ENCODE data around the gene DNAJC4.
A peak's percentile ranks its signal among the peaks of the same experiment; 100 is the strongest.

Gene DNAJC4

DNA sequence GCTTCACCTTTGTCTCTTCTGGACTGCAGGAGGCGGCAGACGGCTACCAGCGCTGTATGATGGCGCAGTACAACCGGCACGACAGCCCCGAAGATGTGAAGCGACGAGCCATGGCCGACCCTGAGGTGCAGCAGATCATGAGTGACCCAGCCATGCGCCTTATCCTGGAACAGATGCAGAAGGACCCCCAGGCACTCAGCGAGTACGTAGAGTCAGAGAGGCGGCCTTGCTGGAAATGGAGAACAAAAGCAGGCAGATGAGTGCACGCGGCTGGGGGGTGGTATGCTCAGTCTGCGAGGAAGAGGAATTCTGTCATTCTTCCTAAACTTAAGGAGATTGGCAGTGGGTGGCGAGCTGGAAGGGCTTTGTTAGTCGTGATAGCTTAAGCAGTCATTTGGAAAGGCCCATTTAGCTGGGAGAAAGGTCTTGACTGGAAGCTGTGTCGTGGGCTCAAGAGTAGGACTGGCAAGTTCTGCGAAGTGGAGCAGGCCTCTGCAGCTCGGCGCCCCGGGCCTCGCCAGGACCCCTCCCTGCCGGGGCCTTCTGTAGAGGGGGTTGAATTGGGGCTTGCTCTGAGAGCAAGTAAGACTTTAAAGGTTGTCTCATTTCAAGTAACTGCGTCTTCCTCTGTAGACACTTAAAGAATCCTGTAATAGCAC lies 26.8 kb upstream of the DNAJC4 start:
- H3K27me3 Mint-ChIP-seq (ENCODE audit: low read depth), result no peaks in the 10 kb centered on the region
- no peak overlapping the region for H3K27ac Mint-ChIP-seq
- peak overlapping the region; percentile 45 for H3K4me3 Mint-ChIP-seq
- H3K9me3 Mint-ChIP-seq, result no peaks in the 10 kb centered on the region
- H3K4me1 Mint-ChIP-seq (ENCODE audit: low read depth), result peaks cover 20% of the 10 kb centered on the region
- H3K36me3 Mint-ChIP-seq (ENCODE audit: low read depth), result peaks cover 71% of the 10 kb centered on the region
- no peak for DNase-seq (ENCODE audit: low spot score)

DNA sequence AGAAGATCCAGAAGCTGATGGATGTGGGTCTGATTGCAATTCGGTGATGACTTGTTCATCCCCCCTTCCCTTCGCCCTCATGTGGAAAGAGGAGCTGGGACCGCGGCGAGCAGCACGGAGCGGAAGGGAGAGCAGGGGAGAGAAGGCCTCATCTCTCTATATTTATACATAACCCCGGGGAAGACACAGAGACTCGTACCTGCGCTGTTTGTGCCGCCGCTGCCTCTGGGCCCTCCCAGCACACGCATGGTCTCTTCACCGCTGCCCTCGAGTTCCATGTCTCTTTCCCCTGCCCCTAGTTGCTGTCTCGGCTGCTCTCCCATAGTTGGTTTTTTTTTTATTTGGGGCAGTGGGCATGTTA lies 26.3 kb upstream of the DNAJC4 start:
- no peak for DNase-seq (ENCODE audit: low spot score)
- Mint-ChIP-seq H3K36me3 (ENCODE audit: low read depth) (peaks cover 72% of the 10 kb centered on the region), H3K4me3 (peak overlapping the region; percentile 45), H3K27ac (no peak overlapping the region), H3K27me3 (ENCODE audit: low read depth) (no peaks in the 10 kb centered on the region), H3K9me3 (no peaks in the 10 kb centered on the region), H3K4me1 (ENCODE audit: low read depth) (peaks cover 25% of the 10 kb centered on the region)

DNA sequence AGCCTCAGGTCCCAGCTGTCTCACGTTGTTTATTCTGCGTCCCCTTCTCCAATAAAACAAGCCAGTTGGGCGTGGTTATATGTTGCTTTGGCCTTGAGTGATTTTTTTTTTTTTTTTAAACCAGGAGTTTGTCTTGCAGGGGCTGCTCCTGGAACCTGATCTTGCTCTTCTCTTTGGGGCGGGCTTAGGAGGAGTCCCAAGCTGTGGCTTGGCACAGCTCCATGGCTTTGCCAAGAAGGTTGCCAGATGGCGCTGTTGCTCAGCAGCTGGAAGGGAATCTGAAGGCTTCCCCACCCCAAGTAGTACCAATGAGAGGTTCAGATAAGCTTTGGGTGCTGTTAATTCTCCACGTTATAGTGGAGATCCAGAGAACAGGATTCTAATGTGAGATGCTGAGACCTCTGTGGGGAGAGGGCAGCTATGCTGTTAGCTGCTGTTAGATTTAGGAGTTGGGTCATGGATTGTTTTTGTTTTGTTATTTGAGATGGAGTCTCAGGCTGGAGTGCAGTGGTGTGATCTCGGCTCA lies 25.8 kb upstream of the DNAJC4 start:
- Mint-ChIP-seq H3K27me3 (ENCODE audit: low read depth) (no peaks in the 10 kb centered on the region), H3K36me3 (ENCODE audit: low read depth) (peaks cover 74% of the 10 kb centered on the region), H3K4me3 (peak overlapping the region; percentile 55), H3K4me1 (ENCODE audit: low read depth) (peaks cover 25% of the 10 kb centered on the region), H3K27ac (peak overlapping the region; percentile 65), H3K9me3 (no peaks in the 10 kb centered on the region)
- DNase-seq (ENCODE audit: low spot score), result peak; percentile 64

GRCh38 chr11:64206457-64207255 lies 23.7 kb upstream of the DNAJC4 start, which contains the start of gene FERMT3:
Gene FERMT3, plus strand, starts transcription at chr11:64206721. Its CDS starts 644 bp downstream, at chr11:64207365.
- H3K36me3 Mint-ChIP-seq (ENCODE audit: low read depth), result peaks cover 59% of the 10 kb centered on the region
- H3K9me3 Mint-ChIP-seq, result no peaks in the 10 kb centered on the region
- peak; percentile 79 for DNase-seq (ENCODE audit: low spot score)
- peak within 1 kb of the TSS; percentile 91 for H3K27ac Mint-ChIP-seq
- H3K4me3 Mint-ChIP-seq, result peak within 1 kb of the TSS; percentile 89
- no peaks in the 10 kb centered on the region for H3K27me3 Mint-ChIP-seq (ENCODE audit: low read depth)
- peaks cover 25% of the 10 kb centered on the region for H3K4me1 Mint-ChIP-seq (ENCODE audit: low read depth)

DNA sequence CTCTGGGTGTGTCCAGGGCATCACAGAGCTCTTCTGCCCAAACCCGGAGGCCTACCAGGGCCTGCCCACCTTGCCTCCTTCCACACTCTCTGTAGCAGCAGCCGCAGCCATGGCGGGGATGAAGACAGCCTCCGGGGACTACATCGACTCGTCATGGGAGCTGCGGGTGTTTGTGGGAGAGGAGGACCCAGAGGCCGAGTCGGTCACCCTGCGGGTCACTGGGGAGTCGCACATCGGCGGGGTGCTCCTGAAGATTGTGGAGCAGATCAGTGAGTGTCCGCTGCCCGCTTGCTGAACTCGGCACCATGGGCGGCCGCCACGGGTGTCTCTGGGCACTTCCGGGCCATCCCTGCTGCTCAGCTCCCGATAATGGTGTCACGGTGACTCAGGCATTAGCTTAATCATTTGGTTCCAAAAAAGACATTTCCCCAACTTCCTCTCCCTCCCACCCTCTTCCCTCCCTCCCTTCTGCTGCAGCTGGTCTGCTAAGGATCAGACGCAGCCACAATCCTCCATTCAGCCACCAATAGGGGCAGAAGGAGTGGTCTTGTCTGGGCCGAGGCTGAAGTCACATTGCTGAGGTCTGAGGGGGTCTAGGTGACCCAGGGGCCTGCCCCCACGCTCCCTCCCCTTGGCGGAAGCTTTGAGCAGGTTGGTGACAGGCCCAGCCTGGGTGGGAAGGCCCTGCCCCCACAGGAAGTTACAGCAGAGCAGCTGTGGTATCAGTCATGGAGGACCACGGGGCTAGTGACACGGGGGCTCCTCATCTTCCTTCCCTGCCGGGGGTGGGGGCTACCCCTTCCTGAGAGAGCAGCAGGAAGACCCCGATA lies 22.9 kb upstream of the DNAJC4 start:
- Mint-ChIP-seq H3K27ac (peak overlapping the region; percentile 91), H3K4me3 (peak overlapping the region; percentile 89), H3K27me3 (ENCODE audit: low read depth) (no peaks in the 10 kb centered on the region), H3K36me3 (ENCODE audit: low read depth) (peaks cover 61% of the 10 kb centered on the region), H3K9me3 (no peaks in the 10 kb centered on the region), H3K4me1 (ENCODE audit: low read depth) (peaks cover 26% of the 10 kb centered on the region)
- DNase-seq (ENCODE audit: low spot score), result peak; percentile 83

GRCh38 chr11:64208086-64208795 lies 22.1 kb upstream of the DNAJC4 start:
- no peak for DNase-seq (ENCODE audit: low spot score)
- Mint-ChIP-seq H3K9me3 (no peaks in the 10 kb centered on the region), H3K27me3 (ENCODE audit: low read depth) (no peaks in the 10 kb centered on the region), H3K27ac (peak overlapping the region; percentile 91), H3K4me1 (ENCODE audit: low read depth) (peaks cover 27% of the 10 kb centered on the region), H3K4me3 (peak overlapping the region; percentile 89), H3K36me3 (ENCODE audit: low read depth) (peaks cover 55% of the 10 kb centered on the region)

DNA sequence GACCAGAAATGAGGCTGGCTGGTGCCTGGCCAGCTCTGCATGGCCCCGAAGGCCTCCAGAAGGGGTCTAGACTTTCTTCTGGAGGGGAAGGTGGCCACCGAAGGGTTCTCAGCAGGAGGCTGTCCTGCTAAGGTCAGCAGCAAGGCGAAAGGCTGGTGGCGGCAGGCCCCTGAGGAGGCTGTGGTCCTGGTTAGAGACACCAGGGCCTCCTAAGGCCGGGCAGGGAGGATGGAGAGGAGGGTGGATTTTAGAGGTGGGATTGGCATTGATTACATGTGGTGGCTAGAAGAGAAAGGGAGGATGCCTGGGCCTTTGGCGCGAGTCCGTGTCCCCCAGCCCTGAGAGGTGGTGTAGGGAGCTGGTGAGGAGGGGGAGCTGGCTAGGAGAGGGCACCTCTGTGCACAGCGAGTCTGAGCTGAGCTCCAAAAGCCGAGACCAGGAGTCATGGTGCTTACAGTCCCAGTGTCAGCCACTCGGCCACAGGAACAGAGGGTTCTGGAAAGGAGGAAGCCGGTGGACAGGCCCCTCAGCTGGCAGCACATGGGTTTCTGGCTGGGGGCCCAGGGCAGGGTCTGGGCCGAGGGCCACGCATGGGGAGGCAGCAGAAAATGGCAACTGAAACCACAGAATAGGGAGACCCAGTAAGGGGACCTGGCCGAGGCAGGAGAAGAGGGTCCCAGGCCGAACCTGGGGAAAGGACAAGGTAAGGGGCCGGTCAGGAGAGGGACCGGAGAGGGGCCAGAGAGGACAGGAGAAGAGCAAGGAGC lies 21.4 kb upstream of the DNAJC4 start:
- H3K36me3 Mint-ChIP-seq (ENCODE audit: low read depth), result peaks cover 52% of the 10 kb centered on the region

DNA sequence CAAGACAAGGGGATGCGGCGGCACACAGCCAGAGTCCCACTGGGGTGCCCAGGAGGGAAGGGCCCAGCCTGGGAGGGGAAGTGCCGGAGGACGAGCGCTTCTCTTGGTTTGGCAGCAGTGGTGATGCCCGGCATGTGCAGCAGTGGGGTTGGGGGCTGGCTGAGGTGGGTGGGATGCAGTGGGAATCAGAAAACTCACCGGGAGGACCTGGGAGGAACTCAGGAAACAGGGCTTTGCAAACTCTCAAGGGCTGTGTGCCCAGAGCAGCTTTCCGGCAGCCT lies 20.8 kb upstream of the DNAJC4 start:
- H3K27ac Mint-ChIP-seq, result peak overlapping the region; percentile 60
- no peaks in the 10 kb centered on the region for H3K9me3 Mint-ChIP-seq
- H3K4me3 Mint-ChIP-seq, result no peak overlapping the region
- H3K36me3 Mint-ChIP-seq (ENCODE audit: low read depth), result peaks cover 48% of the 10 kb centered on the region
- no peak for DNase-seq (ENCODE audit: low spot score)
- H3K27me3 Mint-ChIP-seq (ENCODE audit: low read depth), result no peaks in the 10 kb centered on the region
- peaks cover 17% of the 10 kb centered on the region for H3K4me1 Mint-ChIP-seq (ENCODE audit: low read depth)

More for the DNA sequence above, 21.4 kb upstream of the DNAJC4 start:
- Mint-ChIP-seq H3K27me3 (ENCODE audit: low read depth) (no peaks in the 10 kb centered on the region), H3K27ac (peak overlapping the region; percentile 60), H3K9me3 (no peaks in the 10 kb centered on the region), H3K4me3 (peak overlapping the region; percentile 21), H3K4me1 (ENCODE audit: low read depth) (peaks cover 23% of the 10 kb centered on the region)
- no peak for DNase-seq (ENCODE audit: low spot score)

DNA sequence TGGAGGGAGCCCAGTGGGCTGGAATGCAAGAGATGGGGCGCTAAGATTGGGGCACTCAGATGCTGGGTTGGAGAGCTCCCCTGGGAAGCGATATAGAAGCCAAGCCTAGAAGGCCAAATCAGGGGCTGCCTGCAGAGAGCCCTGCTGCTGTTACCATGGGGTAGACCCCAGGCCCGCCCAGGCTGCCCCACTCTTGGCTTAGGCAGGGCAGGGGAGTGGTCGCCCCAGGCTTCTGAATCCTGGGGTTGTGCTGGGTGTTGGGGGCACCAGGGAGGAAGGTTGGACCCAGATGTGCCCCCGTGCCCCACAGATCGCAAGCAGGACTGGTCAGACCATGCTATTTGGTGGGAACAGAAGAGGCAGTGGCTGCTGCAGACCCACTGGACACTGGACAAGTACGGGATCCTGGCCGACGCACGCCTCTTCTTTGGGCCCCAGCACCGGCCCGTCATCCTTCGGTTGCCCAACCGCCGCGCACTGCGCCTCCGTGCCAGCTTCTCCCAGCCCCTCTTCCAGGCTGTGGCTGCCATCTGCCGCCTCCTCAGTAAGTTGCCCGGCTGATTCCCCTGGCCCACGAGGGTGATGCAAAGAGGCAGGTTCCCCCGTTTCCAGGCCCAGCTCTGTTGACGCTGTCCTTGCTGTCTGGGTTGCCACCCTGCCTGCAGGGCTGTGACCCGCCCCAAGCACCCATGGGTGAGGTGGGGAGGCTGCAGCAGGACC lies 19.9 kb upstream of the DNAJC4 start:
- no peaks in the 10 kb centered on the region for H3K9me3 Mint-ChIP-seq
- H3K27ac Mint-ChIP-seq, result no peak overlapping the region
- no peak overlapping the region for H3K4me3 Mint-ChIP-seq
- H3K4me1 Mint-ChIP-seq (ENCODE audit: low read depth), result peaks cover 15% of the 10 kb centered on the region
- DNase-seq (ENCODE audit: low spot score), result no peak
- peaks cover 50% of the 10 kb centered on the region for H3K36me3 Mint-ChIP-seq (ENCODE audit: low read depth)
- H3K27me3 Mint-ChIP-seq (ENCODE audit: low read depth), result no peaks in the 10 kb centered on the region

DNA sequence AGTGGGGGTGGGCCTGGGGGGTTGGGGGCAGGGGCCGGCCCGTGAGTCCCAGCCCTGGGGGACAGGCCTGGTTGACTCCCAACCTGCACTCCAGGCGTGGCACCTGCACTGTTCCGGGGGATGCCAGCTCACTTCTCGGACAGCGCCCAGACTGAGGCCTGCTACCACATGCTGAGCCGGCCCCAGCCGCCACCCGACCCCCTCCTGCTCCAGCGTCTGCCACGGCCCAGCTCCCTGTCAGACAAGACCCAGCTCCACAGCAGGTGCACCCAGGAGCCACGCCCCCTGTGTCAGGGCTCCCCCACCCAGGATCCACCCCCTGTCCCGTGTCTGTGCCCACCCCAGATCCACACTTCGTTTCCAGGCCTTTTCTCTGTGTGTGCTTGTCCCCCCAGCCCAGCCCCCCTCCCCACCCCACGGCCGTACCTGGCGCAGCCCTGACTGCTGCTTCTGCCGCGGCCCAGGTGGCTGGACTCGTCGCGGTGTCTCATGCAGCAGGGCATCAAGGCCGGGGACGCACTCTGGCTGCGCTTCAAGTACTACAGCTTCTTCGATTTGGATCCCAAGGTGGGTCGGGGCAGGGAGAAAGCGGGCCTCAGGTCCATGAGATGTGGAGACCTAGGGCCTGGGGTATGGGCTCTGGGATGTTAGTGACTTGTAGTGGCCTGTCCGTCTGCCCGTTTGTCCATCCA lies 19.0 kb upstream of the DNAJC4 start:
- no peaks in the 10 kb centered on the region for H3K27me3 Mint-ChIP-seq (ENCODE audit: low read depth)
- peaks cover 45% of the 10 kb centered on the region for H3K36me3 Mint-ChIP-seq (ENCODE audit: low read depth)
- no peaks in the 10 kb centered on the region for H3K9me3 Mint-ChIP-seq
- peaks cover 9% of the 10 kb centered on the region for H3K4me1 Mint-ChIP-seq (ENCODE audit: low read depth)
- DNase-seq (ENCODE audit: low spot score), result no peak
- peak overlapping the region; percentile 5 for H3K4me3 Mint-ChIP-seq
- no peak overlapping the region for H3K27ac Mint-ChIP-seq

DNA sequence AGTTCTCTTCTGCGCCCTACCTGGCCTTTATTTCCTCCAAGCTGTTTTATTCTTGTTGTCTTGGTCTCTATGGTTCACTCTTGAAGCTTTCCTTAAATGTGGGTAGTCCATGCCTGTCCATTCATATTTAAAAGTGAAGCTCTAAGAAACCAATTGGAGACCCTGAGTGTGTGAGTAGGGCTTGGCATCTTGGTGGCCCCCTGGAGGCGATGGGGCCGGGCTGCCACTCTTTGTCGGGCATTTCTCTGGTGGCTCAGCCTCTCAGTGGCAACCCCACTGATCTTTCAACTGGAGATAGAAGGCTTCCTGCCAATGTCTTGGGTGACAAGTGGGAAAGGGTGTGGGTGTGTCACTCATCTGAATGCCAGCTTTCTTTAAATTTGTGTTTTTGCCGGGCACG lies 13.5 kb upstream of the DNAJC4 start:
- peaks cover 35% of the 10 kb centered on the region for H3K36me3 Mint-ChIP-seq (ENCODE audit: low read depth)
- no peaks in the 10 kb centered on the region for H3K9me3 Mint-ChIP-seq
- no peaks in the 10 kb centered on the region for H3K27me3 Mint-ChIP-seq (ENCODE audit: low read depth)
- no peak for DNase-seq (ENCODE audit: low spot score)
- peaks cover 4% of the 10 kb centered on the region for H3K4me1 Mint-ChIP-seq (ENCODE audit: low read depth)
- no peak overlapping the region for H3K27ac Mint-ChIP-seq
- no peak overlapping the region for H3K4me3 Mint-ChIP-seq
